ENCODE measurements around the gene KIF6. TPM values are rescaled to one million over a fixed set of nuclear protein-coding genes. Genes with fewer than 3 reads are reported as not detected.

KIF6 gene
- total RNA-seq, 1 donor from 2014 or later: 2.0 TPM

DNA sequence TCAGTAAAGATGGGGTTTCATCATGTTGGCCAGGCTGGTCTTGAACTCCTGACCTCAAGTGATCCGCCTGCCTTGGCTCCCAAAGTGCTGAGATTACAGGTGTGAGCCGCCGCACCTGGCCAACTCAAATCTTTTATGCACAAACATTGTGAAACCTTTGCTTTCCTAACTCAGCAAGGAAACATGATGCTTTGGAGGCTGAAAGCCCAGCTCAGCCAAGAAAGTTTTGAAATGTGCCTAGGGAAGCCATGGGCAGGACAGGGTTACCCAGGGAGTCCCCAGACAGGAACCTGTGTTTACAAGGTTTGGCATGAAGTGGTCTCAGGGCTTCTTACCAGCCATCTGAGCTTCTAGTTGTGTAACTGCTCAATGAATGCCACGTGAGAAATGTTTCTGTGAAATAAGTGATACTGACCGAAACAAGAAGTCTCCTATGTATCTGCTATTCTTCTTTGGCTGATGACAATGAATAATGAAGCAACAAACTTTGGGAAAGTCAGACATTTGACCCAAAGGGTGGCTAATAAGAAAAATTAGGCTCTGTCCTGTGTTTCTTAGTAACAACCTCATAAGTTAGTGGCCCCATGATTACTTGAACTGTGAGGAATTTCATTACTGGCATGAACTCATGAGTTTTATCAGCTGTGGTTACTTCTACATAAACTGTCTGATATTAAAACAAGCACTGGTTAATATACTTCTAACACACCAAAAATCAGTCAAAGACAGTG is 163.5 kb downstream of the KIF6 start:
- H3K27me3 Mint-ChIP-seq (ENCODE audit: low read depth, unreplicated experiment): peaks cover 3% of the 10 kb centered on the region
- no peaks in the 10 kb centered on the region for H3K4me1 Mint-ChIP-seq (ENCODE audit: low read depth, unreplicated experiment)
- no peaks in the 10 kb centered on the region for H3K9me3 Mint-ChIP-seq (ENCODE audit: unreplicated experiment)
- no peak overlapping the region for H3K4me2 ChIP-seq (ENCODE audit: low read length)
- TF ChIP-seq EZH2 (IDR thresholded peaks at IDR 0.05; ENCODE audit: insufficient read depth, low read length): no peak
- TF ChIP-seq, protein P1, sequence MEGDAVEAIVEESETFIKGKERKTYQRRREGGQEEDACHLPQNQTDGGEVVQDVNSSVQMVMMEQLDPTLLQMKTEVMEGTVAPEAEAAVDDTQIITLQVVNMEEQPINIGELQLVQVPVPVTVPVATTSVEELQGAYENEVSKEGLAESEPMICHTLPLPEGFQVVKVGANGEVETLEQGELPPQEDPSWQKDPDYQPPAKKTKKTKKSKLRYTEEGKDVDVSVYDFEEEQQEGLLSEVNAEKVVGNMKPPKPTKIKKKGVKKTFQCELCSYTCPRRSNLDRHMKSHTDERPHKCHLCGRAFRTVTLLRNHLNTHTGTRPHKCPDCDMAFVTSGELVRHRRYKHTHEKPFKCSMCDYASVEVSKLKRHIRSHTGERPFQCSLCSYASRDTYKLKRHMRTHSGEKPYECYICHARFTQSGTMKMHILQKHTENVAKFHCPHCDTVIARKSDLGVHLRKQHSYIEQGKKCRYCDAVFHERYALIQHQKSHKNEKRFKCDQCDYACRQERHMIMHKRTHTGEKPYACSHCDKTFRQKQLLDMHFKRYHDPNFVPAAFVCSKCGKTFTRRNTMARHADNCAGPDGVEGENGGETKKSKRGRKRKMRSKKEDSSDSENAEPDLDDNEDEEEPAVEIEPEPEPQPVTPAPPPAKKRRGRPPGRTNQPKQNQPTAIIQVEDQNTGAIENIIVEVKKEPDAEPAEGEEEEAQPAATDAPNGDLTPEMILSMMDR (IDR thresholded peaks at IDR 0.05; ENCODE audit: insufficient read depth, low read depth, low read length): no peak
- H3K27me3 ChIP-seq (ENCODE audit: insufficient read depth, low read length): no peaks in the 10 kb centered on the region
- H3K27ac Mint-ChIP-seq (ENCODE audit: unreplicated experiment): no peak overlapping the region
- FAIRE-seq (peak; percentile 52), DNase-seq (ENCODE audit: low read depth) (peak; percentile 74)
- H3K27ac ChIP-seq (ENCODE audit: low read depth, low read length): no peak overlapping the region
- no peaks in the 10 kb centered on the region for H3K79me2 ChIP-seq (ENCODE audit: insufficient read depth, low read length)
- no peak overlapping the region for H3K4me3 ChIP-seq (ENCODE audit: insufficient read depth, low read depth, low read length)
- H3K36me3 ChIP-seq (ENCODE audit: insufficient read depth, low read length): no peaks in the 10 kb centered on the region
- H2AFZ ChIP-seq (ENCODE audit: low read depth, low read length): no peak overlapping the region
- no peak overlapping the region for H3K9ac ChIP-seq (ENCODE audit: low read length)
- no peaks in the 10 kb centered on the region for H3K4me1 ChIP-seq (ENCODE audit: insufficient read depth, low read length)
- no peaks in the 10 kb centered on the region for H3K9me3 ChIP-seq (ENCODE audit: insufficient read depth, low read depth, low read length)
- no peaks in the 10 kb centered on the region for H3K36me3 Mint-ChIP-seq (ENCODE audit: low read depth, unreplicated experiment)
- H4K20me1 ChIP-seq (ENCODE audit: insufficient read depth, low read length): no peaks in the 10 kb centered on the region
- H3K4me3 Mint-ChIP-seq (ENCODE audit: unreplicated experiment): no peak overlapping the region

DNA sequence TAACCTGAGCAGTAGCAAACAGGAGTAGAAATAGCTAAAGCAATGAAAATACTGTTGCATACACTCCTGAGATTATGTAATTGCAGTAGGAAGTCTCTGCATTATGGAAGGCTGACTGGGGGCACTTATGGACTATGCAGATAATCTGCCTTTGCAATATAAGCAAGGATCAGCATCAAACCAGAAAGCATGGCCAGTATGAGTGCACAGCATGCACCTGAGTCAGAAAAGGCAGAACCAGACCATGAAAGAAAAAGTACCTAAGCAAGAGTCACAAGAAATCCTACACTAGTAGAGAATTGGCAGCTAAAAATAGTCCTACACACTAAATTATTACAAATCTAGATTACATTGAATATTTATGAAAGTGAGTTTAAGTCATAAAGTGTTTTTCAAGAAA is 164.3 kb downstream of the KIF6 start:
- peaks cover 8% of the 10 kb centered on the region for H3K27me3 Mint-ChIP-seq (ENCODE audit: low read depth, unreplicated experiment)
- Histone ChIP-seq H3K4me3 (ENCODE audit: insufficient read depth, low read depth, low read length) (no peak overlapping the region), H3K27me3 (ENCODE audit: insufficient read depth, low read length) (no peaks in the 10 kb centered on the region), H4K20me1 (ENCODE audit: insufficient read depth, low read length) (no peaks in the 10 kb centered on the region), H3K9ac (ENCODE audit: low read length) (no peak overlapping the region), H3K36me3 (ENCODE audit: insufficient read depth, low read length) (no peaks in the 10 kb centered on the region), H3K79me2 (ENCODE audit: insufficient read depth, low read length) (no peaks in the 10 kb centered on the region), H3K4me2 (ENCODE audit: low read length) (no peak overlapping the region), H2AFZ (ENCODE audit: low read depth, low read length) (no peak overlapping the region), H3K9me3 (ENCODE audit: insufficient read depth, low read depth, low read length) (no peaks in the 10 kb centered on the region), H3K4me1 (ENCODE audit: insufficient read depth, low read length) (no peaks in the 10 kb centered on the region), H3K27ac (ENCODE audit: low read depth, low read length) (no peak overlapping the region)
- no peak for DNase-seq (ENCODE audit: low read depth)
- no peak overlapping the region for H3K4me3 Mint-ChIP-seq (ENCODE audit: unreplicated experiment)
- no peak overlapping the region for H3K27ac Mint-ChIP-seq (ENCODE audit: unreplicated experiment)
- no peak for FAIRE-seq
- no peaks in the 10 kb centered on the region for H3K9me3 Mint-ChIP-seq (ENCODE audit: unreplicated experiment)
- no peaks in the 10 kb centered on the region for H3K4me1 Mint-ChIP-seq (ENCODE audit: low read depth, unreplicated experiment)
- no peaks in the 10 kb centered on the region for H3K36me3 Mint-ChIP-seq (ENCODE audit: low read depth, unreplicated experiment)
- TF ChIP-seq, protein P1 (IDR thresholded peaks at IDR 0.05; ENCODE audit: insufficient read depth, low read depth, low read length): no peak
- no peak for TF ChIP-seq EZH2 (IDR thresholded peaks at IDR 0.05; ENCODE audit: insufficient read depth, low read length)

DNA sequence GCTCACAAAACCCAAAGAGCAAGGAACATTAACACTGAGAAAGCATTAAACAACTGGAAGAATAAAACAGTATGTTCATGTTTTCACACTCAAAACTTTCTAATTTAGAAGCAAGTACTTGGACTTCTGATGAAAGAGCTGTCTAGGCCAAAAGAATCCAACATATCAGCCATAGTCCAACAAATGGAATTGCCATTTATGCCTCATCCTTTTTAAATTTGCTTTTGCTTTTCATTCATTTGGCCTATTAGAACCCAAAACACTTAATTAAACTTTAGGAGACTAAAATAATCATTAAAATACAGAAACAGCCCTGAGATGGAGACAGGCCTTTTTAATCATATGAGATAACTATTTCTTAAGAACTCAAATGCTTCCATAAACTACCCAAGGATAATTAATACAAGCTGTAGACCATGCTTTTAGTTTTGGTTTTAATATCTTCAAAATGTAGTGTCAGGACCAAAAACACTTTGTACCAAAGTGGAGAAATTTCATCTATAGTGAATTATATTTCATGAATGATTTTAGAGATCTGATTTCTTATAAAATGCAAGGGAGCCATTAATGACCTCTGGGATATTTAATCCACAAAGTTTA is 166.5 kb downstream of the KIF6 start:
- Mint-ChIP-seq H3K27ac (ENCODE audit: unreplicated experiment) (no peak overlapping the region), H3K9me3 (ENCODE audit: unreplicated experiment) (no peaks in the 10 kb centered on the region), H3K4me1 (ENCODE audit: low read depth, unreplicated experiment) (peaks cover 8% of the 10 kb centered on the region), H3K27me3 (ENCODE audit: low read depth, unreplicated experiment) (peaks cover 5% of the 10 kb centered on the region), H3K4me3 (ENCODE audit: unreplicated experiment) (no peak overlapping the region), H3K36me3 (ENCODE audit: low read depth, unreplicated experiment) (no peaks in the 10 kb centered on the region)
- H4K20me1 ChIP-seq (ENCODE audit: insufficient read depth, low read length): no peaks in the 10 kb centered on the region
- DNase-seq (ENCODE audit: low read depth): no peak
- TF ChIP-seq, protein P1 (IDR thresholded peaks at IDR 0.05; ENCODE audit: insufficient read depth, low read depth, low read length): no peak
- TF ChIP-seq EZH2 (IDR thresholded peaks at IDR 0.05; ENCODE audit: insufficient read depth, low read length): no peak
- no peak for FAIRE-seq
- H3K79me2 ChIP-seq (ENCODE audit: insufficient read depth, low read length): no peaks in the 10 kb centered on the region
- H3K4me1 ChIP-seq (ENCODE audit: insufficient read depth, low read length): peaks cover 6% of the 10 kb centered on the region
- no peak overlapping the region for H3K4me2 ChIP-seq (ENCODE audit: low read length)
- no peaks in the 10 kb centered on the region for H3K27me3 ChIP-seq (ENCODE audit: insufficient read depth, low read length)
- H3K36me3 ChIP-seq (ENCODE audit: insufficient read depth, low read length): no peaks in the 10 kb centered on the region
- H3K4me3 ChIP-seq (ENCODE audit: insufficient read depth, low read depth, low read length): no peak overlapping the region
- no peak overlapping the region for H2AFZ ChIP-seq (ENCODE audit: low read depth, low read length)
- no peaks in the 10 kb centered on the region for H3K9me3 ChIP-seq (ENCODE audit: insufficient read depth, low read depth, low read length)
- H3K27ac ChIP-seq (ENCODE audit: low read depth, low read length): no peak overlapping the region
- H3K9ac ChIP-seq (ENCODE audit: low read length): no peak overlapping the region
